ENCODE results near the gene CDH16.

CDH16 gene

DNA sequence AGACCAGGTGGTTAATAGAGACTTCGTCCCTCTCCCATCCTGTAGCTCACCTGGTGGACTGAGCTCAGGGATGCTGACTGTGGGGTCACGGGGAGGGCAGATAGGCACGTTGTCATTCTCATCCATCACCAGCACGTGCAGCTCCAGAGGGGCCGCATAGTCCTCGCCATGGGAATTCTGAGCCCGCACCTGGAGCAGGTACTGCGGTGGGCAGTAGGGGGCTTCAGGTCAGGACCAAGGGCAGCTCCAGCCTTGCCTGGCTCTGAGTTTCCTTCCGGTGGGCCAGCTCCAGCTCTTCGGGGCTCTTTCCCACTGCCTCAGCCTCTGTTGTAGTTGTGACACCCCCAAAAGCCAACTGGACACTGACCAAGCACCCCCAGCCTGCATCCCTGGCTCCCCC lies 5.6 kb downstream of the CDH16 start:
- DNase-seq (ENCODE audit: low spot score), result no peak

DNA sequence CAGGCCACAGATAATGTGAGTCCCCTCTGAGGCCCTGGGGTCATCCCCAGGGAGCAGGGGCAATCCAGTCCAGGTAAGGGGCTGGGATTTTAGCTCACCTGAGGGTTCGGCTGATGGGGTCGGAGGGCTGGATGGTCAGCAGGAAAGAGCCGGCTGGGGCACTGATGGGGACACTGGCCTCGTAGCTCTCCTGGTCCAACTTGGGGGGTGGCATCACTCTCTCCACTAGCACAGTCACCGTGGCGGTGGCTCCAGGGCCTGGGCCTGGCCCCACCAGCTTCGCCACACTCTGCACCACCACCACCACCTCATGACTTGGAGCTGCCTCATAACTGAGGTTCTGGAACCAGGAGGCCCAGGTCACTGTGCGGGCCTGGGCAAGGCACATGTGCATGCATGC lies 6.9 kb downstream of the CDH16 start:
- no peak for DNase-seq (ENCODE audit: low spot score)

DNA sequence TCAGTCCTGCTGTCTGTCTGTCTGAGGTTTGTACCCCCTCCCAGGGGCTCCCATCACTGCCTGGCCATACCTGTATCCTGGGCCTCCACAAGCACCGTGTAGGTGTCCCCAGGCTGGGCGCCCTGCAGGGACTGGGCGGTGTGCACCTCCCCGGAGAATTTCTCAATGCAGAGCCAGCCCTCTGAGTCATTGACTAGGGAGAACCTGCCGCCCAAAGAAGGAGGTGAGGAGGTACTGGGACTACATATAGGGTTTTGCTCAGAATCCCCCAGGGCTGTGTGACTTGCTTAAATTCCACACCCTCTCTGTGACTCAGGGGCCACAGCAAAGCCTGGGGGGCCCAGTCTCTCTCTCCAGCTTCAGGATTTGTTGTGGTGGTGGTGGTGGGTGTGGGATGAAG lies 7.6 kb downstream of the CDH16 start:
- no peak for DNase-seq (ENCODE audit: low spot score)

DNA sequence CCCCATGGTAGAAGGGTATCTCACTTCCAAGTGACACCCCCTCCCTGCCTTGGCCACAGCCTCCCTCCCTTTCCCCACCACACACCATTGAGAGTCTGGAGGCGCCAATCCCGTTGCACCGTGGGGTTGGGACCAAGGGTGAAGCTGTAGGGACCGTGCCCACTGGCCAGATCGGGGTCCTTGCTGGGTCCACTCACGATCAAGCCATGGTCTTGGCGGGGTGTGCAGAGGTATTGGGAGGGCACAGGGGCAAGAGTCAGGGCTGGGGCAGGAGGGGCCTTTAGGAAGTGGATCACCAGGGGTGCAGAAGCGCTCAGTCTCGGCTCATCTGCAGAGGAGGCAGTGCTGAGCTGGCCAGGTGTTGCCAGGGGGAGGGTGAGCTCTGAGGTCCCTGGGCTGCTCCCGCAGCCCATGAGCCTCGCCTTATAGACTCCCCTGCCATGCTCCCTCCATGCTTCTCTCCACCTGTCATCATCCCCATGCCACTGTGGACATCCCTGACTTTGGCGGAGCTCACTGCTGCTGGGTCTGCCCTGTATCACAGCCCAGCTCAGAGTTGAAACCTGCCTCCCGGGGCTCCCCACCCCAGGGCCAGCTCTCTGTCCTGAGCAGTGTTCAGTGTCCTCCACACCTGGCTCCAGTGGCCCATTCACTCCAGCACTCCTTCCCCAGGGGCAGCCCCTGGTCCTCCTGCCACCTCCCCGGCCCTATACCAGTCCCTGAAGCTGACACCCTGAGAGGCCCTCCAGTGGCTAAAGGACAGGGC lies 8.3 kb downstream of the CDH16 start:
- no peak for DNase-seq (ENCODE audit: low spot score)

DNA sequence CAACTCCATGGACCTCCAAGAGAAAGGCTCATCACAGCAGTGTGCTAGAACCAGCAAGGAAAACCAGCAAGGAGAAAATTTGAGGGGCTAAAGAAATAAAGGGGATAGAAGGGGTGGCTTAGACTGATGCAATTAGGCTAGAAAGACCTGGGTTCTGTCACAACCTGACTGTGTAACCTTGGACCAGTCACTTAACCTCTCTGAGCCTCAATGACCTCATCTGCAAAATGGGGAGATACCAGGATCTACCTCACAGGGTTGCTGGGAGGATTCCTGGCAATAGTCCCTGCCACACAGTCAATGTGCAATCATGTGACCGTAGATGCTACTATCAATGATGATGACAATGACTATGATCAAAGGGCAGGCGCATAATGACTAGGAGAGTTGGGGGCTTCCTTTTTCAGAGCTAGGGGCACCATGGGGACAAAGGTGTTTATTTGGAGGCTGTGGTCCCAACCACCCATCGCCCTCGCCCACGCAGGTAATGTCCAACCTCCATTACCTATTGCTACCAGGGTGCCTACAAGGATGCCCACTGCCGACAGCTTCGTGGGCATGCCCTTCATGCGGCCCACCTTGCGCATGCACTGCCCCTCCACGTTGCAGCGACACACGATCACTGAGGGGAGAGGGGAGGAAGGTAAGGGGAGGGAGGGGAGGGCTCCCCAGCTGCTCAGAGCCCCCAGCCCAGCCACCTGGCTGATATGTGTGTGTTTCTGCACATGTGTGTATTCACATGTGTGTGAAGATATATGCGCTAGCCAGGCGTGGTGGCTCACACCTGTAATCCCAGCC lies 9.7 kb downstream of the CDH16 start:
- DNase-seq (ENCODE audit: low spot score), result no peak

DNA sequence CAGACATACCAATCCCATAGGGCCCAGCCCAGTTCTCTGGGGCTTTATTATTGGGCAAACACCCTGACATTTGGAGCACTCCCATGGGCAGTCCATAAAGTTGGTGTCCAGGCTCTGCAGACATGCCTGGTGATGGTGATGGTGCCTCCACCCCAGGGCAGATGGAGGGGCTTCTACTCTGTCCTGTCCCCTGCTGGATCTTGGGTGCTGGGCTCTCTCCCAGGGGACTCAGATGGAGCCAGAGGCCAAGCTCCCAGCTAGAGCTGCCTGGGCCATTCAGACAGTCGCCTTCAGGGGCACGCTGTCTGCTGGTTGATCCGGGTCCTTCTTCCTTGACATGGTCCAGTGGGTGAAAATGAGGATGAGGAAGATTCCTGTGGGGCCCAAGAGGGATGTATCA lies 10.6 kb downstream of the CDH16 start:
- DNase-seq (ENCODE audit: low spot score), result no peak

DNA sequence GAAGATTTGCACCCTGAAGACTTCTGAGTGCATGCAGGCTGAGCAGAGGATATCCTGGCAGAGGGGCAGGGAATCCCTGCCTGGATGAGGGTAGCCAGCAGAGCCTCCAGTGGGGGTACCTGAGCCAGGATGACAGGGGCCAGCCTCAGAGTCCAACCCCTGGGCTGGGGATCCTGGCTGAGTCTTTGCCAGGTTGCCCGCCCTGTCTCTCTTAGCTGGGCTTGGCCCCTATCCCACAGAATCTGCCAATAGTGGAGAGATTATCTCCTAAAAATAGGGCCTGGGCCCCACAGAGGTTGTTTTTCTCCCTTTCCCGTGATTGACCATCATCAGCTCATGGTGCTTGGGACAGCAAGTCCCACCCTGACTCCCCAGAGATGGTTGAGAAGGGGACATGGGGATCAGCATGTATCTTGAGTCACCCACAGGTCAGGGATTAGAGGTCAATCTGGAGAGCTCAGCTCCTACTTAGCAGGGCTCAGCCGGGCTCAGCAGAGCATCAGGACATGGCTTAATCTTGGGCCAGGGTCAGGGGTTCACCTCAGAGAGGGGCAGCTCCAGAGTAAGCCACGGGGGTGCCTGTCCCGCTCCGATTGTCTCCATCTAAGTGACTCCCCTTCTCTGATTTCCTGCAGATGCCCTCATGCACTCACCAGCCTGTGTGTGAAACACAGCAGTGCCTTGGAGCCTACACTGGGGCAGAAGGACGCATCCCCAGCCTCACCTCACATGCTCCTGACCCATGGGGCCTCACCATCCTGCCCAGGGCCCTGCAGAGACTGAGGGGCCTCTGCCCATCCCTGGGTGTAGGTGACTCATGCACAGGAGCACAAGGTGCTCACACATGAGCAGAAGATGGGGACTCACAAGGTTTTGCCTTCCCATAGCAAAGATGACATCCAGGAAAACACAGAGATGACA lies 11.5 kb downstream of the CDH16 start:
- no peak for DNase-seq (ENCODE audit: low spot score)

DNA sequence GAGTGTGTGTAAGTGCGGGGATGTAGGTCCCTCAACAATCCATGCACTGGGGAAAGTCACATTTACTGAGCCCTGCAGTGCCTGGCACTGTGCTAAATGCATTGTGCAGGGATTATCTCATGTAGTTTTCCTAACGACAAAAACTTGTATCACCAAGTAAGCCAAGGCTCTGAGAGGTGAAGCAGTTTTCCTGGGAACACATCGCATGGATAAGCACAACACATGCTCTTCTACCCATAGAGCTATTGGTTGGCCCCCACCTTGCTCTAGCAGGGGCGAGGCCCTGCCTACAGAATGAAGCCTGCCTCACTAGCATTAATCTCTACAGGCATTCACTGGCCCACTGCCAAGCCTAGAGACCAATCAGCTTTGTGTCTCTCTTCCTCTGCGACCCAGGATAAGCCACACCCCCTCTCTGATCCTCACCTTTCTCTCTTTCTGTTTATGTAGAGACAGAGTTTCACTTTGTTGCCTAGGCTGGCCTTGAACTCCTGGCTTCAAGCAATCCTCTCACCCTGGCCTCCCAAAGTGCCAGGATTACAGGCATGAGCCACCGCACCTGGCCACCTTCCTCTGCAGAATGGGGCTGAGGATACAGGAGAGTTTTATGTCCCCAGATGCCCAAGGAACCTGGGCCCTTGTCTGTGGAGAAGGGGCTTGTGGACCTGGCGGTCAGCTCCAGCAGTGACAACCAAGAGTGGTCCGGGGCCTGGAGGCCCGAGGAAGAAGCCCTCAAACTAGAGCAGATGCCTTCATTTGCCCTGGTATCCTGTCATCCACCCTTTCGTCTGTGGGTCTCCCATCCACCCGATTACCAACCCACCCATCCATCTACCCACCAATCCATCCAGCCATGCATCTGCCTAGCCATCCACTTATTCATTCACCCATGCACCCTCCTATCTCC lies 12.8 kb downstream of the CDH16 start:
- no peak for DNase-seq (ENCODE audit: low spot score)

DNA sequence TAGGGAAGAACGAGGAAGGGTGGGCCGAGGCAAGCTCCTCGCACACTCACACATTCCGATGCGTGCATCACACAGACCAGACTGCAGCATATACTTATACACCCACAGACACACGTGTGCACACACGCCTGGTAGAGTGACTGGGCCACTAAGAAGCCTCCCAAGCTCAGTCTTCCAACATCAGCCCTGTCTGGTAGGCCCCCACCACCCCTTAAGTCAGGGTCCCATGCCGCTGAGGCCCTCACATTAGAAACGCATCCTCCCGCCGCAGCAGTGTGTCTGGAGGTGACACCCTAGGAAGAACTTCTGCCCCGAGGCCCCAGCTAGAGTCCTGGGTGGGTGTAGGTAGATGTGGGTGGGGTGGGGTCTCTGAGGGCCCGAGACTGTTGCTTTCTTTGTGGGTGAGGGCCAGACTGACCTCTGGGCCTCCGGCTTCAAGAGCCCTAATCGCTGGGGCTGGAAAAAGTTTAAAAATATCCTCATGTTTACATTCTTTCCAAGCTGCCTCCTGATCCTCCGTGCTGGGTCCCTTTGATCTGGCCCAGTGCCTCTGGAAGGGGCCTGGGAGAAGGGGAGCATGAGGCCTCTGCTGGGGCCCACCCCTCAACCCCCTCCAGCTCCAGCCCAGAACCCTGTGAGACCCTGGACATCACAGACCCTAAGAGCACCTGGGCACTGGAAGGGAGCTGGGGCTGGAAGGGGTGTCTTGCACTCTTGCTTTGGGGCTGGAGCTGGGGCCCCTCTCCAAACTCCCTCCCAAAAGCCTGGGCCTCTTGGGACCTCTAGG lies 13.6 kb downstream of the CDH16 start:
- no peak for DNase-seq (ENCODE audit: low spot score)

DNA sequence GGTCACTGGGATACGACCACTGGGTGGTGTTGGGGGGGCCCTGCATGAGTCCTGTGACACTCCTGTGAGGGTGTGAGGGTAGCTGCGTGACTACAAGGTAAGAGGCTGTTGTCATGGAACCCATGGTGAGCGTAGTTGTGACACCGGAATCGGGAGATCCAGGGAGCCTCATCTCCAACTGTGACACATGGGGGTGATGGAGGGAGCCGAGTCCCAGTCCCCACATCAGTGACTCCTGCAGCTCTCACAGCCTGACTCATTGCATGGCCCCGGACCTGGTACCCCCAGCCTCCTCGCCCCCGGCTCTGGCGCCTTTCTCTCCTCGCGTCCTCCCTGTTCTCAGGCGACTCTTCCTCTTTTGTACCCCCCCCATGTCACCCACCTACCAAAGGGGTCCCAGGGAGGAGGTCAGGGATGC lies 14.2 kb downstream of the CDH16 start:
- DNase-seq (ENCODE audit: low spot score), result no peak

DNA sequence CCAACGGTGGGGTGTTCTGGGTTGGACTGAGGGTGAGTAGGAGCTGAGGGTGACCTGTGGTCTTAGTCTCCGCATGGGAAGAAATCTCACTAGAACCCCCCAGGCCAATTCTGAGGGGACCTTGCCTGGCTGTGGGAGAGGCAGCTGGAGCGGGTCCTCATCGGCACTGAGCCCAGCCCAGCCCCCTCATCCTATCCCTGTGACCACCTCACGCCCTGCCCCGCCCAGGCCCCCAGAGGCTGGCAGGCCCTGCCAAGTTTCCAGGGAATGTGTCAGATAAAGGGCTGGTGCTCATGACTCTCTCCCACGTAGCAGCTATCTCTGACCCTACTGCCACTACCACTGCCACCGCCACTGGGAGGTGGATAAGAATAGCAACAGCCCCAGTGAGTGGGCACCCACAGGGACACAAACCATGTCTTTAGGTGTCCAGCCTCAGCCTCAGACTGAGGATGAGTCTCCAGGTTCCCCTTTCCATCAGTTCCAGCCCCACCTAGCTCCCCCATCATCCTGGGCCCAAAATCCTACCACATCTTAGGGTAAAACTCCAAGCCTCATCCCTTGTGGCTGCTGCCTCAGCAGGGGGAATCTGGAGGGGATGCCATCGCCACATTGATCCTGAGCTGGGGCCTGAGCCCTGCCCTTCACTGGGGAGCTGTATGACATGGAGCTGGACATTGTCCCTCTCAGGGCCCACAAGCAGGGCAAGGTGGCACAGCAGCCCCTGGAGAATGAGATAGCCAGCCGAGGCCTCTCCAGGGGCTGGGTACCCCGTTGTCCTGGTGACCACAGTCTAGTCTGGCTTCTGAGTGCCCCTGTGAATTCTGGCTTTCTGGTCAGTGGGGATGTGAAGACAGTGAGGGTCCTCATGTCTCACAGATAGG lies 14.9 kb downstream of the CDH16 start:
- no peak for DNase-seq (ENCODE audit: low spot score)

DNA sequence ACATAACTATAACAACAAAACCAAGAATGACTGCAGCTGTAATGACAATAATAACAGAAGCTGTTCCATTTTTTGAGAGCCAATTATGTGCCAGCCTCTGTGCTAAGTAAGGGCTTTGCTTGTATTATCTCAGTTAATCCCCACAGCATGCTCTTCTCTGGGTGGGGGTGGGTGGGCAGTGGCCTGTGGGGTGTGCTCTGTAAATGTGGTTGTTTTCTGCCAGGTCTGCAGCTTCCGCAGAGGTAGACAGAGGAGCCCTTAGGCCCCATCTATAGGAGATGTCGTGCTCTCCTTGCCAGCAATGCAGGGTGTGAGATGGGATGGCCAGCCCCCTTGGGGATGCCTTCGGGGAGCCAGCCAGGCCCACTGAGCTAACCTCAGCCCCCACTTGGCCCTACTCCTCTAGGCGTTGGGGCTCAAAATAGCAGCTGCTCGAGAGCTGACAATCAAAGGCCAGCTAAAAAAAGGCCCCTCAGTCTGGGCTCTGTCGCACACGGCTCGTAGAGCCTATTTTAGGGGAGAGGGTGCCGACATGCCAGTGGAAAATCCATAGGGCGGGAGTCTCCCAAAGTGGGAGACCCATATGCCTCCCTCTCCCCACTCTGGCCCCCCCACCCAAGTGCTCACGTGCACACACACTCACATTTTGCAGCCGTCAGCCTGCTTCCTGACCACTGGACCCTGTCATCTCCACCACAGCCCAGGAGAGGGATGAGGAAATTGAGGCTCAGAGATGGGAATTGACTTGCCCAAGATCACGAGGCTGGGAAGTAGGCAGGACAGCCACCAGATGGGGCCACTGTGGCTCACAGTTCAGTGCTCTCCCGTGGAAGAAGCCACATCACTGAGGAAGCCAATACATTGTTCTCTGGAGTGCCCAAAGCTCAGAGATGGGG lies 15.8 kb downstream of the CDH16 start:
- DNase-seq (ENCODE audit: low spot score), result no peak

DNA sequence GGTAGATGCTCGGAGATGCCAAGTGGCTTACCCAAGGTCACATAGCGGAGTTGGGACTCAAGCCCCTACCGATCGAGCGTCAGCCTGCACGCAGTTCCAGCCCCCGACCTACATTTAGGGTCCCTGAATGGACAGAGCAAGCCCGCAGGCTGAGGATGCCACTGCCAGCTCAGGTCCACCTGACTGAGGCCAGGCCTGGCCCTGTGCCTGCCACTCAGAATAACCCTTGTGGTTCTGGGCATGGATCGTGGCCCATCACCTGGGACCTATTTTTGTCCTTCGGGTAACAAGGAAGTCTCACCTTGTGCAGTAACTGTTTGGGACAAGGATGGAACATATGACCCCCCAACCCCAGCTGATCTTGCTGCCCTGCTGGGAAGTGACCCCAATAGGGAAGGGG lies 17.1 kb downstream of the CDH16 start:
- no peak for DNase-seq (ENCODE audit: low spot score)

DNA sequence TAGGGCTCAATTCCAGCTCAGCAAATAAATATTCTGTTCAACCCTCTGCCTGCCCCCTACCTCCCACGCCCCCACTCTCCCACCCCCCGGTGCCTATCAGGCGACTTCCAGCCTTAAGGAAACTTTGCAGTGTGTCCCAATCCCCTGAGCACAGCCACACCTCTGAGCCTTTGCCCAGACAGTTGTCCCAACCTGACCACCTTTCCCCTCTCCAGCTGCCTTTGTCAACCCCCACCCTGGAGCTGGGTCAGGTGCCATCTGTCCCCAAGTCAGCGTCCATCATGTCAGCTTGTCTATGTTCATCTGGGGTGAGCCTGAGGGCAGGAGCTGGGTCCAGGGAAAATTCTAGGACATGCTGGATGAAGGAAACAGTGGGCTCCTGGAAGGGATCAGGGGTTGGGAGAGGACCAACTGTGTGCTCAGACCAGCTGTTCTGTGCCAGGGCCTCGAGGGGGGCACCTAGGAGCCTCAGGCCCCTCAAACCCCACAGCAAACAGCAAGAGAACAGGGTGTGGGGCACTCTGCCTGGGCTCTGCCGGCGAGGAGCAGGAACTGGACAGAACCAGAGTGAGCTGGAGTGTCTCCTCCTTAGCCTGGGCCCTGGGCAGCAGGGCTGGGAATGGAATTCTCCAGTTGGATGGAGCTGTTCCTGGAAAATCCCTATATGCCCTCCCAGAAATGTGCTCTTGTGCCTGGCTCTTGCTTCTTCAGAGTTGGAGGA lies 17.8 kb downstream of the CDH16 start:
- no peak for DNase-seq (ENCODE audit: low spot score)

DNA sequence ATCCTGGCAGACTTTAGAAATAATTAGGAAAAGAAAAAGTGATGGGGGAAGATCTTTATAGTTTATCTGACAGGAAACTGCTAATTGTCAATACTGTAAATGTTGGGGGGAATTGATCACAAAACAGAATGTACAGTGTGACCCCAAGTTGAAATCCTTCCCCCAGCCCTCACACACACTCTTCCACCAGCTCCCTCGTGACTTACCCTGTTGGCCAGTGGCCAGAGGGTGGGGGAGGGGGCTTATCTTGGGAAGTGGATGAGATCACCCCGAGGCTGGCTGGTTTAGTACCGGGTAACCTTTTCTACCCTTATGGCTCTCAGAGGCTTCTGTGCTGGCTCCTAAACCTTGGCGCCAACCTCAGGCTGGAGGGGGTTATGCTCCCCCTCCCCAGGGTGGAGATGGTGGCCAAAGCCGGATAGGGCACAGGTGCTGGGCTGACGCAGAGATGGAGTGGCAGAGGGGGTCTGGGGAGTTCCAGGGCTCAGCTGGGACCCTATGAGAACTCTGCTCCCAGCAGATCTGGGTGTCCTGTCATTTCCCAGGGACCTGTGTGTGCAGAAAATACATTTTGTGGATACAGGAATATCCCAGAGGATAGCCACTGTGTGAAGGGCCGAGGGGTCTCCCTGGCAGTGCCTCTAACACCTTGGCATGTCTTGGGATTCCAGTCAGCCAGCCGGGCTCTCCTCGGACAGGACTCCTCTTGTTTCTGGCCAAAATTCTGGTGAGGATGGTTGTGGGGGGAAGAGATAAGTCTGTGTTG lies 18.6 kb downstream of the CDH16 start:
- DNase-seq (ENCODE audit: low spot score), result peak; percentile 43

DNA sequence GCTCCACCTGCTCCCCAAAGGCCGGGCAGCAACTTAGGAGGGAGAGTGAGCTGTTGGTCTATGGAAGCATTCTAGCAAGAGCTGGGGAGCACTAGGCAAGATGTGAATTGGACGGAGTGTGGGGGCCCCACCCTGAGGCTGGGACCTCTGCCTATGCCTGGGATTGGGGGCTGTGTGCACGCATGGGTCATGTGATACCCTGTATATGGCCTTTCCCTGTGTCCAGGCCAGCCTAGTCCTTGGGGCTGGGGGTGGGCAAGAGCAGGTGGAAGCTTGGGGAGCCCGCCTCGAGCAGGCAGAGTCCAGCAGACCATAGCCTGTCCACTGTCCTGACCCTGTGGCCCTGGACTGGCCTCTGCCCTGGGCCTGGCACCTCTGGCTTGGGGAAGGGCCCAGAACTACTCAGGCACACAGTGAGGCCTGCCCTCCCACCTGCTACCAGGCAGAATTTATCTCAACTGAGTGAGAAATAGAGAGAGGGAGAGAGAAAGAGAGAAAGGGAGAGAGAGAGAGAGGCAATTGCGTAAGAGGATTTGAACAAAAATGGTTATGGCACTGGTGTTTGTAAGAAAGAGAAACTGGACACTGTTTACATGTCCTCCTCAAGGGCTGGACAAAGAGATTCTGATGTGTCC lies 19.3 kb downstream of the CDH16 start:
- no peak for DNase-seq (ENCODE audit: low spot score)

Measured in SK-N-DZ (cell line).